Cardiac fibroblast (primary cell): ENCODE measurements around the gene DMRT1.

Source experiments
- DNase-seq, 2 donors: peaks; one replicate each; pipeline versions ENCODE4 v3.0.0 to v3.0.0-alpha.2; 2010; ENCODE audit warnings: low read depth in 2 of 2
- H3K4me3 ChIP-seq, 2 donors: replicated peaks in 1 of 2; 1 replicate in 1 of 2; 2 replicates in 1 of 2; pipeline ENCODE4 v1.5.1; 2011; ENCODE audit warnings: low read depth in 2 of 2, low read length in 2 of 2, mild to moderate bottlenecking in 2 of 2, moderate library complexity in 1 of 2
- CTCF ChIP-seq: IDR thresholded peaks from one replicate; pipeline ENCODE4 v1.5.1; 2011; ENCODE audit warnings: low read depth, mild to moderate bottlenecking, low read length, inconsistent platforms

DMRT1 gene

GRCh38 chr9:976943-977837 is 135.7 kb downstream of the DMRT1 start:
- DNase-seq: no peak

GRCh38 chr9:977838-978830 is 136.6 kb downstream of the DMRT1 start:
- no peak for TF ChIP-seq CTCF
- H3K4me3 ChIP-seq: no peak overlapping the region
- DNase-seq: no peak

More at GRCh38 chr9:976943-977837, 135.7 kb downstream of the DMRT1 start:
- no peak overlapping the region for H3K4me3 ChIP-seq
- no peak for TF ChIP-seq CTCF

DNA sequence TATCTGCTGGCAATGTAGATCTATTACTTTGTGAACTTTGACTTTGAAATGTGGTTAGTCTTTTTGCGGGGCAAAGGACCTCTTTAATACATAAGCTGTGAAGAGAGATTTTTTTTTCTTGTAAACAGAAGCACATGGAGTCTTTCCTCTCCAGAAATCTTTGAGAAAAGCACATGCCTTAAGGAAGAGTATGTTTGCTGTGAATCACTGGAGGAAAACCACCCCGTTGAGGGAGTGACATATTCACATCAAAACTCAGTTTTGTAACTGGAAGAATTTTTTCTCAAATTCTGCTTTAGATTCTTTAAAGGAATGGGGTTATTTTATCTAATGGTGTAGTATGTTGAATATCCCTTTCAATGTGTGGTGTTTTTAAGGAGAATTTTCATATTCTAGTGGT is 138.5 kb downstream of the DMRT1 start:
- H3K4me3 ChIP-seq: no peak overlapping the region
- DNase-seq: no peak
- no peak for TF ChIP-seq CTCF

DNA sequence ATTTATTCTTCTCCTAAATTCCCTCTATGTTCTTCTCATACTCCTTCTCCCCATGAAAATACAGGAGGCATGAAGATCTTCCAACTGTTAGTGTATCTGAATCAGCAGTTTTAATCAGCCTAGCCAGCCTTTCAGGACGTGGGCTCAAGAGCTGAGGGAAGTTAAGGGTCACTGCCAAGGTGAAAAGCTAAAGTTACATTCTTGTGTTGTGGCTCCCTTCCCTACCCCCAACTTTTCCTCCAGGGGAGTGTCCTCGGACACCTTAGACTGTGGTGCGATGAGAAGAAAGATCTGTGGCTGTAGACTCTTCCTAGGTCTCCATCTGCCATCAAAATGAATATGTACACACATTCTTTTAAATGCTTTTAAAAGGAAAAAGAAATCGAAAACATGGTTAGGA is 139.1 kb downstream of the DMRT1 start:
- no peak for DNase-seq
- no peak for TF ChIP-seq CTCF
- no peak overlapping the region for H3K4me3 ChIP-seq

- TF ChIP-seq CTCF: no peak
- no peak for DNase-seq
- no peak overlapping the region for H3K4me3 ChIP-seq
These were observed 140.0 kb downstream of the DMRT1 start for GRCh38 chr9:981491-981898.

GRCh38 chr9:982394-983230 is 141.1 kb downstream of the DMRT1 start:
- H3K4me3 ChIP-seq: no peak overlapping the region
- no peak for TF ChIP-seq CTCF
- DNase-seq: no peak
